H9 (cell line): ENCODE results near the gene SPDYE4. TPM values are rescaled to one million over a fixed set of nuclear protein-coding genes. Genes with fewer than 3 reads are reported as not detected.

ENCODE experiments used
- DNase-seq: peaks from one replicate; pipeline ENCODE4 v3.0.0-alpha.2; 2017
- H2AFZ ChIP-seq: one replicate; pipeline ENCODE4 v1.6.1; 2013; ENCODE audit warnings: mild to moderate bottlenecking, low read length, control low read depth, moderate library complexity
- H2AK5ac ChIP-seq: 2 replicates; pipeline ENCODE4 v1.6.1; 2013; ENCODE audit warnings: low read length, control low read depth, mixed read lengths; ENCODE audit not compliant: insufficient read length
- H2BK120ac ChIP-seq: one replicate; pipeline ENCODE4 v1.6.1; 2013; ENCODE audit warnings: low read depth, mild to moderate bottlenecking, low read length, control low read depth, inconsistent platforms; ENCODE audit not compliant: poor library complexity, severe bottlenecking
- H2BK12ac ChIP-seq: 2 replicates; pipeline ENCODE4 v1.6.1; 2013; ENCODE audit warnings: low read length, control low read depth, mixed read lengths, low read depth; ENCODE audit not compliant: insufficient read length
- H2BK15ac ChIP-seq: 2 replicates; pipeline ENCODE4 v1.6.1; 2013; ENCODE audit warnings: low read depth, low read length, control low read depth
- H2BK20ac ChIP-seq: one replicate; pipeline ENCODE4 v1.6.1; 2013; ENCODE audit warnings: low read depth, mild to moderate bottlenecking, low read length, control low read depth, inconsistent platforms; ENCODE audit not compliant: poor library complexity, severe bottlenecking
- H2BK5ac ChIP-seq: 2 replicates; pipeline ENCODE4 v1.6.1; 2013; ENCODE audit warnings: low read length, control low read depth, mixed read lengths; ENCODE audit not compliant: insufficient read length
- H3K14ac ChIP-seq: 2 replicates; pipeline ENCODE4 v1.6.1; 2013; ENCODE audit warnings: low read length, control low read depth; ENCODE audit not compliant: insufficient read depth
- H3K18ac ChIP-seq: 2 replicates; pipeline ENCODE4 v1.6.1; 2013; ENCODE audit warnings: low read depth, mild to moderate bottlenecking, mixed read lengths, low read length, control low read depth; ENCODE audit not compliant: insufficient read length
- H3K23ac ChIP-seq: 2 replicates; pipeline ENCODE4 v1.6.1; 2013; ENCODE audit warnings: low read length, control low read depth, mixed read lengths, low read depth; ENCODE audit not compliant: insufficient read length
- H3K23me2 ChIP-seq: 2 replicates; pipeline ENCODE4 v1.6.1; 2013; ENCODE audit warnings: low read depth, mild to moderate bottlenecking, mixed read lengths, low read length, control low read depth; ENCODE audit not compliant: insufficient read length, poor library complexity, severe bottlenecking
- H3K27ac ChIP-seq: 2 replicates; pipeline ENCODE4 v1.5.1; 2013; ENCODE audit warnings: low read length, control low read depth, mixed read lengths, low read depth; ENCODE audit not compliant: insufficient read length
- H3K27me3 ChIP-seq: 2 replicates; pipeline ENCODE4 v1.6.1; 2013; ENCODE audit warnings: low read length, control low read depth, inconsistent platforms; ENCODE audit not compliant: insufficient read depth
- H3K4ac ChIP-seq: 2 replicates; pipeline ENCODE4 v1.6.1; 2013; ENCODE audit warnings: low read depth, mild to moderate bottlenecking, control low read depth, inconsistent platforms, low read length, moderate library complexity
- H3K4me1 ChIP-seq: 2 replicates; pipeline ENCODE4 v1.6.1; 2013; ENCODE audit warnings: low read length, control low read depth, inconsistent platforms; ENCODE audit not compliant: insufficient read depth
- H3K4me2 ChIP-seq: 2 replicates; pipeline ENCODE4 v1.6.1; 2013; ENCODE audit warnings: low read length, control low read depth, mixed read lengths; ENCODE audit not compliant: insufficient read length, insufficient read depth
- H3K56ac ChIP-seq: 2 replicates; pipeline ENCODE4 v1.6.1; 2013; ENCODE audit warnings: low read depth, mild to moderate bottlenecking, mixed read lengths, low read length, control low read depth; ENCODE audit not compliant: insufficient read length
- H3K79me1 ChIP-seq: 2 replicates; pipeline ENCODE4 v1.6.1; 2013; ENCODE audit warnings: low read depth, mild to moderate bottlenecking, moderate library complexity, low read length, control low read depth, inconsistent platforms; ENCODE audit not compliant: insufficient read depth, poor library complexity, severe bottlenecking
- H3K79me2 ChIP-seq: 2 replicates; pipeline ENCODE4 v1.6.1; 2013; ENCODE audit warnings: low read length, control low read depth, inconsistent platforms; ENCODE audit not compliant: insufficient read depth
- H3K9ac ChIP-seq: 2 replicates; pipeline ENCODE4 v1.6.1; 2013; ENCODE audit warnings: low read length, control low read depth, mixed read lengths; ENCODE audit not compliant: insufficient read length; ENCODE audit errors: extremely low read depth
- H3K9me3 ChIP-seq: one replicate; pipeline ENCODE4 v1.6.1; 2013; ENCODE audit warnings: low read depth, low read length, inconsistent platforms; ENCODE audit not compliant: control insufficient read depth
- H3T11ph ChIP-seq: one replicate; pipeline ENCODE4 v1.6.1; 2013; ENCODE audit warnings: mild to moderate bottlenecking, low read length, control low read depth, inconsistent platforms
- H4K20me1 ChIP-seq: one replicate; pipeline ENCODE4 v1.6.1; 2013; ENCODE audit not compliant: control insufficient read depth, insufficient read length, insufficient read depth
- H4K5ac ChIP-seq: 2 replicates; pipeline ENCODE4 v1.6.1; 2013; ENCODE audit warnings: low read depth, mild to moderate bottlenecking, mixed read lengths, low read length, control low read depth; ENCODE audit not compliant: insufficient read length
- H4K8ac ChIP-seq: replicated peaks from 2 replicates; pipeline ENCODE4 v1.6.1; 2013; ENCODE audit warnings: low read length, control low read depth, mixed read lengths, low read depth; ENCODE audit not compliant: insufficient read length
- H4K91ac ChIP-seq: 2 replicates; pipeline ENCODE4 v1.6.1; 2013; ENCODE audit warnings: low read depth, mild to moderate bottlenecking, moderate library complexity, mixed read lengths, low read length, control low read depth; ENCODE audit not compliant: insufficient read length
- H3K27ac Mint-ChIP-seq, 3 experiments: 2 replicates in 2 of 3; 3 replicates in 1 of 3; pipeline ENCODE4 v1.8.0; 2020 to 2021; ENCODE audit warnings: mixed read lengths in 3 of 3, mild to moderate bottlenecking in 1 of 3, moderate library complexity in 1 of 3
- H3K27me3 Mint-ChIP-seq: 2 replicates; pipeline ENCODE4 v1.8.0; 2021; ENCODE audit warnings: low read depth, mild to moderate bottlenecking, moderate library complexity, mixed read lengths
- H3K36me3 Mint-ChIP-seq, 3 experiments: 2 replicates in 2 of 3; 3 replicates in 1 of 3; pipeline ENCODE4 v1.8.0; 2020 to 2021; ENCODE audit warnings: low read depth in 3 of 3, mixed read lengths in 3 of 3; ENCODE audit not compliant: insufficient read depth in 1 of 3
- H3K4me1 Mint-ChIP-seq, 2 experiments: 2 replicates each; pipeline ENCODE4 v1.8.0; 2020; ENCODE audit warnings: mixed read lengths in 2 of 2
- H3K4me3 Mint-ChIP-seq, 2 experiments: 2 replicates in 1 of 2; 3 replicates in 1 of 2; pipeline ENCODE4 v1.8.0; 2020 to 2021; ENCODE audit warnings: mild to moderate bottlenecking in 2 of 2, mixed read lengths in 2 of 2, moderate library complexity in 1 of 2
- H3K9me3 Mint-ChIP-seq, 2 experiments: 2 replicates in 1 of 2; 3 replicates in 1 of 2; pipeline ENCODE4 v1.8.0; 2020; ENCODE audit warnings: mild to moderate bottlenecking in 2 of 2, mixed read lengths in 2 of 2, moderate library complexity in 1 of 2
- CTCF ChIP-seq: fragments of 200-600 bp; sonication (generic); conservative IDR thresholded peaks from 3 replicates; pipeline ENCODE4 v1.8.0; 2021; ENCODE audit warnings: antibody characterized with exemption, mild to moderate bottlenecking
- WGBS: extraction: QIAGEN DNeasy Blood & Tissue Kit; methylation state at CpG from one replicate; pipeline ENCODE4 v1.1.7; 2013; ENCODE audit warnings: missing lambda C conversion rate, low lambda C conversion rate, mixed read lengths; ENCODE audit not compliant: insufficient read length; ENCODE audit errors: extremely low coverage; 5-methylcytosine and 5-hydroxymethylcytosine counted together
- total RNA-seq: library from RNA; stranded (reverse); gene quantifications from 2 replicates; pipeline ENCODE4 v1.2.1, GENCODE V29; 2021

SPDYE4 gene
- total RNA-seq, 1 experiment from 2014 or later = not detected

- no peak overlapping the region for H3K27ac Mint-ChIP-seq
- H3K27ac ChIP-seq = no peak overlapping the region
- H2BK120ac ChIP-seq = no peak overlapping the region
These were observed 30.0 kb downstream of the SPDYE4 start for GRCh38 chr17:8728251-8728938.

More at GRCh38 chr17:8728251-8728938, 30.0 kb downstream of the SPDYE4 start:
- H3K4me1 Mint-ChIP-seq = peaks cover 3 to 7% of the 10 kb centered on the region in 2 experiments; a peak in 2 of 4 replicates
- Histone ChIP-seq H2AFZ (no peak overlapping the region), H2BK15ac (no peak overlapping the region), H3K27me3 (no peaks in the 10 kb centered on the region), H4K8ac (no peak overlapping the region), H3T11ph (no peak overlapping the region), H3K79me2 (no peaks in the 10 kb centered on the region), H2BK5ac (no peak overlapping the region), H2BK20ac (no peak overlapping the region), H2BK12ac (no peak overlapping the region), H3K4ac (no peak overlapping the region), H3K9ac (no peak overlapping the region), H2AK5ac (no peak overlapping the region), H4K20me1 (no peaks in the 10 kb centered on the region), H3K9me3 (no peaks in the 10 kb centered on the region), H4K5ac (no peak overlapping the region), H3K4me2 (no peak overlapping the region), H3K4me1 (no peaks in the 10 kb centered on the region), H3K23ac (no peak overlapping the region), H3K79me1 (no peaks in the 10 kb centered on the region), H3K18ac (no peak overlapping the region), H4K91ac (no peak overlapping the region), H3K23me2 (no peaks in the 10 kb centered on the region), H3K56ac (no peak overlapping the region), H3K14ac (no peak overlapping the region; the same call in 1 of the 2 replicates)
- no peak for TF ChIP-seq CTCF
- H3K27me3 Mint-ChIP-seq = no peaks in the 10 kb centered on the region
- no peak for DNase-seq
- no peaks in the 10 kb centered on the region for H3K36me3 Mint-ChIP-seq
- H3K4me3 Mint-ChIP-seq = no peak overlapping the region
- WGBS = no CpG with 5 or more reads among the region's 13 CpGs
- no peaks in the 10 kb centered on the region; a peak in 2 of 5 replicates for H3K9me3 Mint-ChIP-seq
